HG02973 (cell line): ENCODE results near the gene TNFRSF25.

ENCODE experiments used
- ATAC-seq: cut with Tn5 transposase; IDR thresholded peaks from one replicate; pipeline ENCODE4 v1.9.1; 2021; ENCODE audit warnings: moderate library complexity; ENCODE audit not compliant: unreplicated experiment

Gene TNFRSF25

GRCh38 chr1:6488602-6489382 lies 22.8 kb upstream of the TNFRSF25 start:
- ATAC-seq = no peak

- ATAC-seq = no peak
These were observed 22.0 kb upstream of the TNFRSF25 start for GRCh38 chr1:6487804-6488484.

DNA sequence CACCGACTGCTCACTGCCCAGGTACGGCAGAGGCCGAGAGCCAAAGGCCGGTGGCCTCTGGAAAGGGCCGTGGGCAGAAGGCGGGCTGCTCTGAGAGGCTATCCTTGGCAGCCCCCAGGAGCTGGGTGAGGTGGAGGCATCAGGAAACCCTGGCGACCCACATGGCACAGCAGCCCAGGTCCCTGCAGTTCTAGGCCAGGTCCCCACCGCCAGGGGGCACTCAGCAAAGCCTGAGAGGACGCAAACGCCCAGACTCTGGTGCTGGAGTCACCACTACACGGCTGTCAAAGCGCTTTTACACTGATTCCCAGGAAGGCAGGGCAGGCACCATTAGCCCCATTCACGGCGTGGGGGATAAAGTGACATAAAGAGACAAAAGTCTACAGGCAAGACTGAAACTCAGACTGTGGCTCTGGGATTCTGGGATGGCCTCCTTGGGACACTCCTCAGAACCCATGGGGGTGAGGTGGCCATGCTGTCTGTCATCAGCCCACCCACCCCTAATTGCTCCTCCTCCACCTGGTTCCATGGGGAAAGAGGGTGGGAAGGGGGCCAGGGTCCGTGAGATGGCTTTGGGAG lies 20.5 kb upstream of the TNFRSF25 start:
- ATAC-seq = peak; percentile 45

DNA sequence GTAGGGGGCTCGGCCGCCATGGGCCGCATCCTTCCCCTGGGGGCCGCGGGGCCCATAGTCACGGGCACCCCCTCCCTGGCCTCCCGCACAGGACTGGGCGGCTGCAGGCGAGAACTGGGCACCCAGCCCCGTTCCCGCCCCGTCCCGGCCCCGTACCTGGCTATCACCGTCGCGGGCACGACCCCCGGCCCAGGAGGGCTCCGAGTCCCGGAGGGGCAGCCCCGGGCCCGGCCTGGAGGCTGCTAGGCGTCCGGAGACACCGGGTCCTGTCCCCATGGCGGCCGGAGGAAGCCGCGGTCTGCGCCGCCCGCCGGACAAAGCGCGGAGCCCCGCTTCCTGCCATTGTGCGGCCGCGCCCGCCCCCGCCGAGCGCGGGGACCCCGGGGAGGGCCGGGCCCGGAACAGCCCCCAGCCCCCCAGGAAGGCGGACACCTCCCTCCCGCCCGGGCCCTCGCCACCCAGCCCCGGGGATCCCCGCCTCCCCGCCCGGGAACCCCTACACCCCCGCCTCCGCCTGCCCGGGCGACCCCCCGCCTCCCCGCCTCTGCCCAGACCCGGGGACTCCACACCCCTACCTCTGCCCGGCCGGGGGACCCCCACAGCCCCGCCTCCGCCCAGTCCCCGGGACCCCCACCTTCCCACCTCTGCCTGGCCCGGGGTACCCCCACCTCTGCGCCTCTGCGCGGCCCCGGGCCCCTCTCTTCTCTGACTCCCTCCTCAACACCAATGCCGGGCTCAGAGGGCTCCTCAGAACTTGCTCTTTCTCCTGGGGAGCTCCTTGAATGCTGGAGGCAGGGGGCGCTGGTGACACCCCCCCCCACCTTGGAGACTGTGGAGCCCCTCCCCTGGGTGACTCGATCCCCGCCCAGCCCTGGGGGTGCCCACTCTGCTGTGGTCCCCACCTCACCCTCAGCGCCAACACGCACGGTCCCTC lies 19.5 kb upstream of the TNFRSF25 start:
- ATAC-seq = no peak

- no peak for ATAC-seq
These were observed 18.8 kb upstream of the TNFRSF25 start for GRCh38 chr1:6484826-6485167.

GRCh38 chr1:6483761-6484117 lies 17.8 kb upstream of the TNFRSF25 start:
- ATAC-seq = no peak

GRCh38 chr1:6483017-6483760 lies 17.2 kb upstream of the TNFRSF25 start:
- ATAC-seq = no peak

GRCh38 chr1:6481820-6482219 lies 15.8 kb upstream of the TNFRSF25 start:
- no peak for ATAC-seq

- no peak for ATAC-seq
These were observed 11.3 kb upstream of the TNFRSF25 start for GRCh38 chr1:6477039-6477820.

GRCh38 chr1:6476483-6476882 lies 10.5 kb upstream of the TNFRSF25 start:
- ATAC-seq = no peak

DNA sequence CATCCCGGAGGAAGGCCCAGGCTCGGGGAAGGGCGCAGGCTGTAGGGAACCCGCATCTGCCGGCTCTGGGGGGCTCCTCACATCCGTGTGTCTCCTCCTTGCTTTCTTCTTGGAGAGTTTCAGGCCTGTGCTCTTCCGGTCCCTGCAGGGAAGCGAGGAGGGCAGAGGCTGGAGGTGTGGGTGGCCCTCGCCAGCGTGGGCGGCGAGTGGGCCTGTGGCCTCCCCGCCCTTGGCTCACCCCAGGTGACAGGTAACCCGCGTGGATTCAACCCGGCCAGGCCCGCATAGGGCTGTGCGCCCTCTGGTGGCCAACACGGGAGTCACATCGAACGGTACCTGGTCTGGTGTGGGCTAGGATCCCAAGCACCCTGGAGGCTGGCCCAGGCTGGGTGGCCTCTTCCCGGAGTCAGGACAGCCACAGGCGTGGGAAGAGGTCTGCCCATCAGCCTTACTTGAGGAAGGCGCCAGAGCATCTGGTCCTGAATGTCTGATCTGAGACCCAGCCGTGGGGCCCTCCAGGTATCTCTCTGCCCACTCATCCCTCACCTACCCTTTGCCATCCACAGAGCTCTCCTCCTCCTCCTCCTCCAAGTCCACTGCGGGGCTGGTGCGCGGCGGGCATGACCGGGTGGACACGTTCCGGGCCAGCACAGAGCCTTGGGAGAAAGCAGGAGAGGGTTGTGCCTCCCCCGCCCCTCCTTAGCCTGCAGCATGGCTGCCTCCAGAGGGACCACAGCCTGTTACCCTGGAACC lies 9.6 kb upstream of the TNFRSF25 start:
- ATAC-seq = peak; percentile 67

- ATAC-seq = no peak
These were observed 8.9 kb upstream of the TNFRSF25 start for GRCh38 chr1:6474815-6475282.

- no peak for ATAC-seq
These were observed 8.2 kb upstream of the TNFRSF25 start for GRCh38 chr1:6473974-6474814.

DNA sequence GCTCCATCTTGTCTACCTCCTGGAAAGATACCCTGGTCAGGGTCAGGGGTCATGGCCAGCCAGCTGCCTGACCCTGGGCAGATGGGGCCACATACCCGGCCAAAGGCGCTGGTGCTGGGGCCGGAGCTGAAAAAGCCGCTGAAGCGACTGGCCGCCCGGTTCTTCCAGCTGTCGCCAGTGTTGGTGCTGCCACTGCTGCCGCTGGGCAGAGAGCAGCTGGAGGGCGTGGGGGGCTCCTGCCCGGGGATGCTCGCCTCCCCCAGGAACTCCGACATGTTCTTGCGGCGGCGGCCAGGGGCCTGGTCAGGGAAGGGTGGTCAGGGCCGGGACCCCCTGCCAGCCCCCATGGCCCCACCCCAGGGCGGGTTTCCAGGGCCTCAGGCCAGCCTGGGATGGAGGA lies 7.2 kb upstream of the TNFRSF25 start:
- ATAC-seq = no peak

DNA sequence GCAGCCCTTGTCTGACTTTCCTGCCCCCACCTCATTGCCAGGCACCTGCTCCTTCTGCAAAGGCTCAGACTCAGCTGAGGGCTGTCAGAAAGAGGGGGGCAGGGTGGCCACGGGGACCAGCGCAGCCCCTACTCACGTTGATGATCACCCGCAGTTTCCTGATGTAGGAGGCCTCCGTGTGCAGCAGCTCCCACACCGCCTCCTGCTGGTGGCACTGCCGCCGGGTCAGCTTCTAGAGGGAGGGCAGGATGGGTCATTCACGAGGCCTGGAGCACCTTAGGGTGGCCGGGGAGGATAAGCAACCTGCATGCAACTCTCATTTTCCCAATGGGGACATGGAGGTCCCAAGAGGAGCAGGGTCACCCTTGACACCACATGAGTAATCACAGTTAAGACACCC lies 6.4 kb upstream of the TNFRSF25 start:
- ATAC-seq = no peak

DNA sequence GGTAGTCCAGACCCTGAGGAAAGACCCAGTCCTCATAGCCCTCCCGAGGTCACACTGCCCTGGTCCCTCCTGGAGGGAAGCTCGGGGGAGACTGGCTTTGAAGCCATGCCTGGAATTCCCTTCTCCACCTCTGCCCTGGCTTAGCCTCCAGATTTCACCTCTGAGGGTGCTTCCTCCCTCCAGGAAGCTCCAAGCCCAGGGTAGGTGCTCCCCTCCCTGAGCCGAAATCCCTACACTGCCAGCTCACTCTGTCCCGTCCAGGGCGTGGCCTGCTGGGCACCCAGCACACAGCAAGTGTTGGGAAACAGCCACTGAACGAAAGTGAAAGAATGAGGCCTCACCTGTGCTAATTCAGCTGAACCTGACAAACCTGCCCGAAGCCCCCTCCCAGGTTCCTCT lies 6.0 kb upstream of the TNFRSF25 start:
- no peak for ATAC-seq

GRCh38 chr1:6471086-6471969 lies 5.4 kb upstream of the TNFRSF25 start:
- ATAC-seq = no peak
